HEK293T (cell line): ENCODE results near the gene DCP1B.

ENCODE experiments used
- ARNT ChIP-seq: fragments of 450-650 bp; IDR thresholded peaks from 2 replicates; pipeline ENCODE4 v1.6.1; 2017; ENCODE audit warnings: mild to moderate bottlenecking
- BHLHE40 ChIP-seq: fragments of 450-650 bp; IDR thresholded peaks from 2 replicates; pipeline ENCODE4 v1.6.1; 2016; ENCODE audit warnings: mild to moderate bottlenecking, moderate library complexity, borderline replicate concordance
- CTBP1 ChIP-seq: fragments of 450-650 bp; IDR thresholded peaks from 2 replicates; pipeline ENCODE4 v1.6.1; 2016; ENCODE audit warnings: borderline replicate concordance
- ELF4 ChIP-seq: fragments of 450-650 bp; IDR thresholded peaks from 2 replicates; pipeline ENCODE4 v1.6.1; 2017; ENCODE audit warnings: antibody characterized with exemption
- FOXA1 ChIP-seq: fragments of 450-650 bp; IDR thresholded peaks from 2 replicates; pipeline ENCODE4 v1.6.1; 2016; ENCODE audit warnings: mild to moderate bottlenecking
- FOXK2 ChIP-seq: fragments of 450-650 bp; IDR thresholded peaks from 2 replicates; pipeline ENCODE4 v1.6.1; 2016; ENCODE audit warnings: mild to moderate bottlenecking
- FOXM1 ChIP-seq: fragments of 450-650 bp; IDR thresholded peaks from 2 replicates; pipeline ENCODE4 v1.6.1; 2017; ENCODE audit warnings: mild to moderate bottlenecking, borderline replicate concordance
- HDGF ChIP-seq: fragments of 450-650 bp; IDR thresholded peaks from 2 replicates; pipeline ENCODE4 v1.6.1; 2017; ENCODE audit warnings: antibody characterized with exemption, borderline replicate concordance
- L3MBTL2 ChIP-seq: fragments of 450-650 bp; conservative IDR thresholded peaks from 2 replicates; pipeline ENCODE4 v1.6.1; 2016; ENCODE audit warnings: mild to moderate bottlenecking
- LEF1 ChIP-seq: fragments of 450-650 bp; IDR thresholded peaks from 2 replicates; pipeline ENCODE4 v1.6.1; 2017; ENCODE audit warnings: mild to moderate bottlenecking, borderline replicate concordance
- SP1 ChIP-seq: fragments of 450-650 bp; IDR thresholded peaks from 2 replicates; pipeline ENCODE4 v1.6.1; 2017
- SUZ12 ChIP-seq: fragments of 450-650 bp; IDR thresholded peaks from 2 replicates; pipeline ENCODE4 v1.6.1; 2016; ENCODE audit warnings: mild to moderate bottlenecking
- TARDBP ChIP-seq: fragments of 450-650 bp; IDR thresholded peaks from 2 replicates; pipeline ENCODE4 v1.6.1; 2016
- ZNF384 ChIP-seq: fragments of 450-650 bp; IDR thresholded peaks from 2 replicates; pipeline ENCODE4 v1.6.1; 2016

DNA sequence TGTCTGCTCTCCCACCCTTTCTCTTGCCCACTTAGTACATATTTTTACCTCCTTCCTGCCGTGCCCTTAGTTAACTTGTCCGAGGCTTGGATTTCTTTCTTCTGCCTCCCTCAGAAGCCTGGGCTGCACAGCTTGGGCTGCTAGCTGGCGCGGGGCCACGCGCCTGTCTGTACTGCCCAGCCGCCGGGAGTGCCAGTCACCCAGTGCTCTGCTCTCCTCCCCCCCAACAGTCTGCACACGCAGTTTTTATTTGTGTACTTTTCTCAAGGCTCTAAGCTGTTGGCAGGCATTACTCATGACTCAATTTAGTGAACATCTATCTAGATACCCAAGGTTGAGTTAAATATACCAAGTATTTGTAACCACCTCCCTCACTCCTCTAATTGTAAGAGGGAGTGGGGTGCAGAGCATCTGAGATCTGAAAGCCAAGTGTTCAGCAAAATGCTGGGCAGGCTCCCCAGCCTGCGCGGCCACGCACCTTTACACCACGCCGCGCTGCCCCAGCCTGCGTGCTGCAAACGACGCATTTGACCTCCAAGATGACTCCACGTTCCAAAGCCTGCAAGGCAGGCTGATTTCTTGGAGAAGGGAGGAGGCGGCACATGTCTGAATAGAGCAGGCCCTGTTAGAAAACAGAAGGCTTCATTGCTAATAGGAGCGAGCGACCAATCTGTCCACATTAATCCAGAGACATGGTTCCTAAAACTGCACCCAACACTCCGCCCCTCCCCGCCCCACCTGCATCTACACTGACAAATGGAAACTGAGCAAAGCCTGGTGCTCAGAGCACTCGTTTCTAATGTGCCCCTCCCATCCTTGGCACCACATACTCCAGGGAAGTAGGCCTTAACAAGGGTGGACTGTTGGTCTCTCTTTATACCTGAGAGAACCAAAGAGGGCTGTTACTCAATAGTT, 67.6 kb downstream of the DCP1B start:
- no peak for TF ChIP-seq L3MBTL2
- TF ChIP-seq ZNF384 = no peak
- no peak for TF ChIP-seq BHLHE40
- TF ChIP-seq SP1 = no peak
- no peak for TF ChIP-seq TARDBP
- TF ChIP-seq FOXA1 = no peak
- no peak for TF ChIP-seq ARNT
- no peak for TF ChIP-seq CTBP1
- no peak for TF ChIP-seq ELF4
- TF ChIP-seq LEF1 = no peak
- TF ChIP-seq FOXK2 = no peak
- no peak for TF ChIP-seq SUZ12
- no peak for TF ChIP-seq FOXM1
- no peak for TF ChIP-seq HDGF
